ENCODE measurements around the gene AMPD2. TPM values are rescaled to one million over a fixed set of nuclear protein-coding genes. Genes with fewer than 3 reads are reported as not detected.

The AMPD2 gene
- total RNA-seq, 1 experiment from 2014 or later = 69.9 TPM

GRCh38 chr1:109661391-109661790 lies 41.8 kb downstream of the AMPD2 start:
- no peaks in the 10 kb centered on the region for H3K27me3 ChIP-seq (ENCODE audit: insufficient read depth, low read length)
- CTCF ChIA-PET = no interaction called here
- POLR2A ChIA-PET = interaction anchor here (1.4 kb wide), 1 partner anchor 12 kb away, joined by 3 read pairs; no protein-coding TSS in a partner anchor
- DNase-seq (ENCODE audit: low read depth, low spot score) (no peak), ATAC-seq (no peak)
- H4K20me1 ChIP-seq (ENCODE audit: insufficient read depth) = no peaks in the 10 kb centered on the region
- BruUV-seq (replicated peaks) = no TSS peak
- no peaks in the 10 kb centered on the region for H3K79me2 ChIP-seq (ENCODE audit: insufficient read depth, low read length)
- RAD21 ChIA-PET (ENCODE audit: low non-redundant PET in 1 of 2, low total read pairs in 2 of 2, uncharacterized antibody in 2 of 2, unreplicated experiment in 2 of 2) = no interaction called here
- no peak overlapping the region for H3K4me2 ChIP-seq (ENCODE audit: low read length)
- intact Hi-C loops (cut with micrococcal nuclease) = no loop called here
- peaks cover 0 to 13% of the 10 kb centered on the region in 2 experiments; a peak in 2 of 4 replicates for H3K4me1 ChIP-seq (ENCODE audit: control insufficient read depth in 1 of 2, insufficient read depth in 2 of 2, low read length in 2 of 2)
- H3K9me3 ChIP-seq (ENCODE audit: control insufficient read depth in 1 of 2, insufficient read depth in 1 of 2, low read depth in 1 of 2, low read length in 2 of 2) = no peaks in the 10 kb centered on the region
- H2AFZ ChIP-seq (ENCODE audit: low read depth, low read length, poor library complexity, severe bottlenecking) = no peak overlapping the region
- H3K9ac ChIP-seq (ENCODE audit: low read length) = no peak overlapping the region
- no peaks in the 10 kb centered on the region for H3K9me2 ChIP-seq (ENCODE audit: insufficient read depth)
- no peaks in the 10 kb centered on the region; a peak in 1 of 4 replicates for H3K36me3 ChIP-seq (ENCODE audit: control insufficient read depth in 1 of 2, insufficient read depth in 2 of 2, low read length in 2 of 2)
- TF ChIP-seq FOSL1 (IDR thresholded peaks at IDR 0.05; ENCODE audit: low read depth) = no peak
- TF ChIP-seq SP1 (IDR thresholded peaks at IDR 0.05; ENCODE audit: low read depth) = no peak
- no peak for TF ChIP-seq POLR2A (IDR thresholded peaks at IDR 0.05; ENCODE audit: borderline replicate concordance, extremely low read depth, insufficient read depth, insufficient read length)
- no peak for TF ChIP-seq EZH2phosphoT487 (IDR thresholded peaks at IDR 0.05; ENCODE audit: borderline replicate concordance)
- no peak for TF ChIP-seq EGR1 (IDR thresholded peaks at IDR 0.05; ENCODE audit: low read depth)
- TF ChIP-seq SRF (IDR thresholded peaks at IDR 0.05; ENCODE audit: low read depth) = no peak
- no peak for TF ChIP-seq SIN3A (IDR thresholded peaks at IDR 0.05; ENCODE audit: low read depth)
- no peak for TF ChIP-seq YY1 (IDR thresholded peaks at IDR 0.05; ENCODE audit: extremely low read depth, insufficient replicate concordance, low read depth, low read length)
- TF ChIP-seq TCF7L2 (IDR thresholded peaks at IDR 0.05; ENCODE audit: borderline replicate concordance, extremely low read depth, insufficient read depth, insufficient read length) = no peak
- no peak for TF ChIP-seq ZBTB33 (IDR thresholded peaks at IDR 0.05; ENCODE audit: extremely low read depth, insufficient replicate concordance, low read length)
- no peak for TF ChIP-seq ZFX (IDR thresholded peaks at IDR 0.05)
- no peak for TF ChIP-seq CBX3 (IDR thresholded peaks at IDR 0.05; ENCODE audit: low read depth)
- TF ChIP-seq RAD21 (IDR thresholded peaks at IDR 0.05; ENCODE audit: low read depth) = no peak
- no peak for TF ChIP-seq REST (IDR thresholded peaks at IDR 0.05; ENCODE audit: low read depth)
- no peak for TF ChIP-seq POLR2AphosphoS5 (IDR thresholded peaks at IDR 0.05; ENCODE audit: low read depth, low read length)
- no peak for TF ChIP-seq MAX (IDR thresholded peaks at IDR 0.05)
- no peak for TF ChIP-seq CEBPB (IDR thresholded peaks at IDR 0.05; ENCODE audit: low read depth)
- no peak for TF ChIP-seq EZH2 (IDR thresholded peaks at IDR 0.05)
- no peak for TF ChIP-seq ZNF274 (IDR thresholded peaks at IDR 0.05; ENCODE audit: low read depth, low read length)
- no peak overlapping the region for H3K4me3 ChIP-seq (replicated peaks in 1 of 2; ENCODE audit: low read depth in 1 of 2, low read length in 2 of 2)
- no peak overlapping the region for H3K27ac ChIP-seq (ENCODE audit: low read depth, low read length)
